ENCODE results near the gene MXRA7. TPM values are rescaled to one million over a fixed set of nuclear protein-coding genes. Genes with fewer than 3 reads are reported as not detected.

MXRA7 gene
- total and polyA plus RNA-seq, 2 donors (not counting 3 experiments of a cell fraction or from before 2014, with no cell fraction given) = 49.5 to 95.8 TPM

- ChIA-PET CTCF (interaction anchor here (1.1 to 1.8 kb wide), 4 partner anchors 11 to 22 kb away, joined by 3 to 9 read pairs (median 4); no protein-coding TSS in a partner anchor), POLR2A (no interaction called here)
- Histone ChIP-seq H3K9me3 (replicated peaks; ENCODE audit: control insufficient read depth, insufficient read depth, low read length) (no peaks in the 10 kb centered on the region), H3K27me3 (ENCODE audit: control insufficient read depth in 2 of 2, insufficient read depth in 2 of 2, low read length in 2 of 2) (no peaks in the 10 kb centered on the region), H3K9ac (replicated peaks; ENCODE audit: extremely low read depth, insufficient read depth, low read length) (no peak overlapping the region), H4K20me1 (replicated peaks; ENCODE audit: control insufficient read depth, extremely low read depth, insufficient read depth, low read length) (no peaks in the 10 kb centered on the region), H3K9me1 (replicated peaks; ENCODE audit: control insufficient read depth, extremely low read depth, insufficient read depth, low read length) (no peaks in the 10 kb centered on the region), H3K4me2 (ENCODE audit: insufficient read depth, low read length) (no peak overlapping the region), H3K27ac (ENCODE audit: insufficient read depth, low read depth, low read length) (no peak overlapping the region), H3K79me2 (ENCODE audit: control insufficient read depth, insufficient read depth, low read length) (peaks cover 75% of the 10 kb centered on the region), H2AFZ (ENCODE audit: low read depth, low read length) (no peak overlapping the region), H3K36me3 (ENCODE audit: control insufficient read depth in 2 of 2, extremely low read depth in 1 of 2, insufficient read depth in 2 of 2, low read length in 2 of 2) (no peaks in the 10 kb centered on the region), H3K4me3 (replicated peaks in 1 of 3; ENCODE audit: insufficient read depth in 1 of 3, low read depth in 1 of 3, low read length in 3 of 3) (no peak overlapping the region), H3K4me1 (ENCODE audit: control insufficient read depth, extremely low read depth, insufficient read depth, low read length) (peaks cover 14% of the 10 kb centered on the region)
- TF ChIP-seq POLR2A (IDR thresholded peaks at IDR 0.05; ENCODE audit: low read depth, low read length) = no peak
- no peak for TF ChIP-seq EZH2 (IDR thresholded peaks at IDR 0.05; ENCODE audit: borderline replicate concordance, low read depth, low read length, severe bottlenecking)
- no peak for TF ChIP-seq JUN (IDR thresholded peaks at IDR 0.05; ENCODE audit: borderline replicate concordance, insufficient read depth, insufficient read length, low read depth)
- TF ChIP-seq FOS (IDR thresholded peaks at IDR 0.05; ENCODE audit: borderline replicate concordance, insufficient read depth, low read length) = no peak
- no peak for TF ChIP-seq GATA2 (IDR thresholded peaks at IDR 0.05; ENCODE audit: insufficient read depth, insufficient read length, low read depth, low read length)
- no peak for TF ChIP-seq MAX (IDR thresholded peaks at IDR 0.05; ENCODE audit: insufficient read depth, insufficient read length)
- no peak for TF ChIP-seq POLR2AphosphoS5 (IDR thresholded peaks at IDR 0.05; ENCODE audit: insufficient read depth, low read depth, low read length)
- no peak for TF ChIP-seq MYC (IDR thresholded peaks at IDR 0.05; ENCODE audit: low read depth, low read length)
- TF ChIP-seq, protein P1, sequence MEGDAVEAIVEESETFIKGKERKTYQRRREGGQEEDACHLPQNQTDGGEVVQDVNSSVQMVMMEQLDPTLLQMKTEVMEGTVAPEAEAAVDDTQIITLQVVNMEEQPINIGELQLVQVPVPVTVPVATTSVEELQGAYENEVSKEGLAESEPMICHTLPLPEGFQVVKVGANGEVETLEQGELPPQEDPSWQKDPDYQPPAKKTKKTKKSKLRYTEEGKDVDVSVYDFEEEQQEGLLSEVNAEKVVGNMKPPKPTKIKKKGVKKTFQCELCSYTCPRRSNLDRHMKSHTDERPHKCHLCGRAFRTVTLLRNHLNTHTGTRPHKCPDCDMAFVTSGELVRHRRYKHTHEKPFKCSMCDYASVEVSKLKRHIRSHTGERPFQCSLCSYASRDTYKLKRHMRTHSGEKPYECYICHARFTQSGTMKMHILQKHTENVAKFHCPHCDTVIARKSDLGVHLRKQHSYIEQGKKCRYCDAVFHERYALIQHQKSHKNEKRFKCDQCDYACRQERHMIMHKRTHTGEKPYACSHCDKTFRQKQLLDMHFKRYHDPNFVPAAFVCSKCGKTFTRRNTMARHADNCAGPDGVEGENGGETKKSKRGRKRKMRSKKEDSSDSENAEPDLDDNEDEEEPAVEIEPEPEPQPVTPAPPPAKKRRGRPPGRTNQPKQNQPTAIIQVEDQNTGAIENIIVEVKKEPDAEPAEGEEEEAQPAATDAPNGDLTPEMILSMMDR (IDR thresholded peaks at IDR 0.05; ENCODE audit: extremely low read depth in 1 of 2, insufficient read depth in 1 of 2, low read depth in 1 of 2, low read length in 2 of 2) = no peak
- dilution Hi-C loops (cut with MboI; ENCODE audit: extremely low pct_ligation_motif_present, low sequenced_read_pairs) = no loop called here
- intact Hi-C loops (cut with micrococcal nuclease) = no loop called here
- BruUV-seq (replicated peaks) = no TSS peak
- no peak for FAIRE-seq
- DNase-seq (ENCODE audit: low read depth, low spot score) = no peak
Observed at GRCh38 chr17:76702941-76703637, 7.7 kb downstream of the MXRA7 start.
